CD4-positive, alpha-beta T cell treated with Interleukin-2 at 100 ng/mL for 4 hours (primary cell): ENCODE data around the gene CABP4.

Source experiments
- DNase-seq: peaks from one replicate; pipeline ENCODE4 v3.0.0-alpha.2; 2020; ENCODE audit warnings: low spot score

The CABP4 gene

DNA sequence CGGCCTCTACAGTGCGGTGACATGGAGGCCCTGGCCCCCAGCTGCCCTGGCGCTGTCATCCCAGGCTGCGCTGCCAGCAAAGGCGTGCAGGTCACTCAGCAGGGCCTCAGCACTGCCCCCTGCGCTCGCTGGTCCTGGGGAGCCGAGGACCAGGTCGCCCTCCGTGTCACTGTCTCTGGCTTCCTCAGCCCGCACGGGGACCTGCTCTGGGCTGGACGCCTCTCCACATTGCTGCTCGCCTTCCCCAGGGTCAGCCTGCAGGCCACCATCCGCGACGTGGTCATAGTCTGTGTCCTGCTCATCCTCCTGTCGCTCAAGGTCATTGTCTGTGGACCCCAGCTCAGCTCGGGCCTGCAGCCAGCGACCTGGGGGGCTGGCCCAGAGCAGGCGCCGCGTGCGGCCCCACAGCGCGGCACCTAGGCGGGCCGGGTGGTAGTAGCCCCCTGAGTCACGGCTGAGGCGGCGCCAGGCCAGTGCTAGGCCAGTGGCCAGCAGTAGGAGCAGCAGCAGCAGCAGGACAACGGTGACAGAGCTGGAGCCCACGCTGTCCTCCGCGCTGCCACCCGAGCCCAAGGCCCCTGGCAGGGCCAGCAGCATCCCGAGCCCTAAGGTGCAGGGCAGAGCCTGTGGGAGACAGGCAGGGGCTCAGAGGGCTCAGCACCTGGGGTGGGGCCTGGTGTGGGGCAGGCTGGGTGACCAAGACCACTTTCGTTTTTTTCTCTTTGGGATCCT lies 19.3 kb upstream of the CABP4 start:
- no peak for DNase-seq

- peak; percentile 61 for DNase-seq
Measured at GRCh38 chr11:67436459-67437081, 18.6 kb upstream of the CABP4 start.

DNA sequence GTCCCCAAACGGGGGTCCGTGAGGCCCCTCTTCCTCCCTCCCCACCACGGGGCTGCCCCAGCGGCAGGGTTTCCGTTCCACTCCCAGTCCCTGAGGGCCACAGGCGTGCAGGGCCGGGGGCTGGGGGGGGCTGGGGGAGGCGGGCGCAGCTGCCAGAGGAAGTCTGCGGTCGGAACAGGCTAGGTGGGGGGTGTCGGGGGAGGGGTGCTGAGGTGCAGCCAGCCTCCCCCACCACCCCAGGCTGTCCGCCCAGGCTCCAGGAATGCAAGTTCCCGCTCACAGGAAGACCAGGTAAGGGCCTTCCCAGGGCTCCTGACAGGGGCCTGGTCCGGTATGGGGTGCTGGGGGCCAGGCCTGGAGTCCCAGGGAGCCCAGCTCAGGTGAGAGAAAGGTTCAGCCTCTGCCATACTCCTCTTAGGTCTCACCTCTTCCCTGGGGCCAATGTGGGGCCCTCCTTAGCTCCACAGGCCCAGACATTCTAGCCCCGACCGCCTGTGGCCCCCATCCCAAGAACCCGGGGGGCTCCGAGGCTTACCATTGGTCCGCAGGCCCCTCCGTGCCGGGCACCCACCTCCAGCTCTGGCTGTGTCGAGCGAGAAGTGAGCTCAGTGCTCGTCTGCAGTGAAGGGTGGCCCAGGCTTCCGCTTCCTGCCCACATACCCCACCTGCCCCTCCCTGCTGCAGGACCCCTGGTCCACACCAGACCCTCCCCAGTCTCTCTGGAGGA lies 17.9 kb upstream of the CABP4 start, which contains the start of gene PTPRCAP:
Gene PTPRCAP, minus strand, starts transcription at position 601 of the 727 bp plus-strand sequence. Its CDS starts 63 bp downstream, at position 538.
- DNase-seq: peak; percentile 65

GRCh38 chr11:67437809-67438157 lies 17.4 kb upstream of the CABP4 start:
- no peak for DNase-seq

GRCh38 chr11:67438158-67438902 lies 16.8 kb upstream of the CABP4 start:
- peak; percentile 75 for DNase-seq

GRCh38 chr11:67439321-67440228 lies 15.6 kb upstream of the CABP4 start:
- DNase-seq: no peak

DNA sequence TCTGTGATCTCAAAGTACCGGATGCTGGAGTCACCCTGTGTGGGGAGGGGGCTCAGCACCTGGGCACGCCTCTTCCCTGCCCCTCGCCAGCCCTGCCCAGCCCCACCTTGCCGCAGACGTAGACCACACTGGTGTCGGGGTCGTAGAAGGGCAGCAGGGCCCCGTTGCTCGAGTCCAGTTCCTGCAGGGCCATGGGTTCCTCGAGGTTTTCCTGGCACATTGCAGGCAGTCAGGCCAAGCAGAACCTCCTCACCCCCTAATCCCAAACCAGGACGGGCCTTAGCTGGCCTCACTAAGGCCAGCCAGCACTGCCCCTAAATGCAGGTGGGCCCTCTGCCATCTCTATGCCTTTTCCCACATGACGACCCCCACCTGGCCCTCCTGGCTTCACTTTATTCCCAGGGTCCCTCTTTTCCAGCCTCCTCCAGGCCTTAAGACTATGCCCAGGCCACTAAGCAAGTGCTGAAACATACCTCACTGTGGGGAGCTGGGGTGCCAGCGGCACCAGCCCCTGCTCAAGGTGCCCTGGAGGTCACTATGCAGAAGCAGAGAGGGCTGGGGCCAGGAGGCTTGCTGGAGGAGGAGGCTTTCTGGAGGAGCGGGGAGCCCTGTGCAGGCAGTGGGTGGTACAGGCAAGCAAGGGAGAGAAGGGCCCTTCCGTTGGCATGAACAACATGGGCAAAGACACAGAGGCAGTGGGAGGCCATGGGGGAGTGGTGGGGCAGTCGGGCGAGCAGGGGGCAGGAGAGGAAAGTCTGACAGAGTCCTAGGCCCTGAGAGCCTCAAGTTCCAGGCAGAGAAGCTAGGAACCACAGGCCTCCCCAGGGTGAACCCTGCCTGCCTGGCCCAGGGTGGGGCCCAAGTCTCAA lies 14.7 kb upstream of the CABP4 start:
- DNase-seq: no peak

GRCh38 chr11:67441098-67441563 lies 14.0 kb upstream of the CABP4 start:
- DNase-seq: no peak

DNA sequence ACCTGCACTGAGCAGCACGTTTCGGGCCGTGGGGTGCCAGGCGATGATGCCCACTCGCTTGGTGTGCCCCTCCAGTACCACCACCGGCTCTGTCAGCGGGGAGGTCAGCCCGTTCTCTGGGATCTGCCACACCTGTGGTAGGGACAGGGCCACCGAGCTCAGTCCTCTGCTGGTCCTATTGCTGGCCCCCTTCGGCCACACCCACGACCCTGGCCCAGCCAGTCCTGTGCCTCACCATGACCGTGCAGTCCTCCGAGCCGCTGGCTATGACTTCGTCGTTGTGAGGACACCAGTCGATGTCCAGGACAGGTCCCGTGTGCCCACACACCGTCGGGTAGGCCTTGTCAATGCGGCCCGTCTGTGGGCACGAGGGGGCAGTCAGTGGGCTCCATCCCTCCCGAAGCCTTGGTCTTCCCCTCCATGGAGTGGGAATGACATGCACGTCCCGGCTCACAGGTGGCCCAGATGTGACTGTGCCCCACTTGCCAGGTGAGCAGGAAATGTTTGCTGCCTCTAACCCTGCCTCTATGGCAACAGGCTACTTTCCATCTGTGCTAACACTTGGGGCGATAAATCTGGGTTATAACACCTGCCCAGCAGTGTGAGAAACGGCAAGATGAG lies 13.3 kb upstream of the CABP4 start:
- no peak for DNase-seq

- no peak for DNase-seq
Measured at GRCh38 chr11:67442504-67443404, 12.4 kb upstream of the CABP4 start.

- DNase-seq: no peak
Measured at GRCh38 chr11:67445515-67445914, 9.6 kb upstream of the CABP4 start.

- no peak for DNase-seq
Measured at GRCh38 chr11:67448220-67448609, 6.9 kb upstream of the CABP4 start.

DNA sequence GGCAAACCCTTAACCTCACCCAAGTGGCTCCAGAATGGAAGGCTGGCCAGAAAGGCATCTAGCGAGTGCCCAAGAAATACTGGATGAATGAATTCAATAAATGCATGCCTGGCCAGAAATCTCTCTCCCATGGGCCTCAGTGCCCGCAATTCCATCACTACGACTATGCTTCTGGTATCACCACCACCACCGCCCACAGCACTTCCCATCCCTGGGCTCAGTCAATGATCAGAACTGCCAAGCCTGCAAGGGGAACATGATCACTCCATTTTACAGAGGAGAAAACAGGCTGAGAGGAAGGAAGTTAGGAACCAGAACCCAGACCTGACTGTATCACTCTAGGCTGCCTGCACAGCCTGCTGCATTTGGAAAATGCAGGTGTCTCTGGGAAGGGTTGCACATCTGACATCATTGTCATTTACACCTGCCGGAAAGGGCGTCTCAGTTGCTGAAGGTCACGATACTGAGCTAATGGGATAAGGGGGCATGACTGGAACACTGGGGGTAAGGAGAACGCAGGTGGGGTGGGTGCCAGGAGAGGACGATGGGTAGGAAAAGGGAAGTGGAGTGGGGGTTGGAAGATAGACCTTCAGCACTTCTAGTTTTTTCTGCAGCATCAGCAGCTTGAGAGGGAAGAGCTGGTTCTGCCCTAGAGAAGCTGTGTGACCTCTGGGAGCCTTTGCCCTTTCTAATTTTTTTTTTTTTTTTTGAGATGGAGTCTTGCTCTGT lies 5.9 kb upstream of the CABP4 start:
- no peak for DNase-seq

DNA sequence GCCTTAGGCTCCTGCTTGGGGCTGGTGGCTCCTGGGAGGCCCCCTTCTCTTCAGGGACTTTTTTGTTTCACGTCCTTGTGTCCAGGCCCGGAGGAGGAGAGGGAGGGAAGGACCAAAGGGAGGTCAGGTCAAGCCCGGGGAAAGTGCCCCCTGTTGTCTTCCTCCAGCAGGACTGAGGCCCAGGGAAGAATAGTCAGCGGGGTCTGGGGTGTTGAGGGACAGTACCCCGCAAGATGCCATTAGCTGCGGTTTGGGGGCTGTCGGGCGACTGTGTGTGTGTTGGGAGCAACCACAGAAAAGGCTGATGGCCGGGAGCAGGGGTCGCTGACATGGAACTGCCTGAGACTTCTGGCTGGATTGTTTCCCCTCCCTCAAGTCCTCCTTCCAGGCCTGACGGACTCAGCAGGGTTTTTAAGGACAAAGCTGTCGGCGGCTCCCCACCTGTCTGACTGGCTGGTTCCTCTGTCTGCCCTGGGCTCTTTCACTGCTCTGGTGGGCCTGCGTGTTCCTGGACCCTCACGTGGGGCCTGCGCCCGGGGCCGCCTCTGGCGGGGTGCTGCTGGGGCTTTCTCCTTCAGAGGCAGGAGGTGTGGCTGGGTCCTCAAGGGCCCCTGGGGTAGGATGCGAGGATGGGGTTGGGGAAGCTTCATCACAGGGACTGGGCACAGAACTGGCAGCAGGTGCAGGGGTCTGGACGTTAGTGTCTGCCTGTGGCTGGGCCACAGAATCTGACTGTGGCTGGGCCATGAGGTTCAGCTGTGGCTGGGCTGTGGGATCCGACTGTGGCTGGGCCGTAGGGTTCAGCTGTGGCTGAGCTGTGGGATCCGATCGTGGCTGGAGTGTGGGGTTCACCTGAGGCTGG lies 4.1 kb upstream of the CABP4 start:
- DNase-seq: no peak

GRCh38 chr11:67451658-67451976 lies 3.5 kb upstream of the CABP4 start:
- no peak for DNase-seq

DNA sequence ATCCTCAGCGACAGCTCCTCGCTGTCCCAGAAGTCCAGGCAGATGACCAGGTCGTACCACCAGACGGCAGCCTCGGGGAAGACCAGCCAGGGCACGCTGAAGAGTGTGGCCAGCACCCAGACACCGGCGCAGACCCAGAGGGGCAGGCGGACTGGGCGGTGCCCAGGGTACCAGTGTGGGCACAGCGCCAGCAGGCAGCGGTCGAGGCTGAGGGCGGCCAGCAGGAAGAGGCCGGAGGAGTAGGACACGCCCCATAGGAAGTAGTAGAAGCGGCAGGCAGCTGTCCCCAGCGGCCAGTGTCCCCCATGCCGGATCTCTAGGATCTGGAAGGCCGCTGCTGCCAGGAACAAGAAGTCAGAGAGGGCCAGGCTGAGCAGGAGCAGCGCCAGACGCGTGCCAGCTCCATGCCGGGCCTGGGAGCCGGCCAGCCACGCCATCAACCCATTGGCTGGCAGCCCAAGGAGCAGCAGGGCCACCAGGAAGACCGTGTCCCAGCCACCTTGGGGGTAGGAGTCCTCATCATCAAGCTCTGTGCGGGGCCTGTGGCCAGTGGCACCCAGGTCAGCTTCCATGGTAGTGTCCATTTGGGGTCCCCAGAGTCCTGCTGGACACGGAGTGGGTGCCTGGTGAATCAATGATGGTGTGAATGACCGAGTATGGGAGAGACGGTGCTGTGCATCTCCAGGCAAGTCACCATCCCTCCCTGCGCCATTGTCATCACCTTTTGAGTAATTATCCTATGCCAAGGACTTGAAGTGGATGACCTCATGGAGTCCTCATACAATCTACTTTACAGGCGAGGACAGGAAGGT lies 2.8 kb upstream of the CABP4 start, which contains the start of gene GPR152:
Gene GPR152, minus strand, starts transcription at position 589 of the 812 bp plus-strand sequence. Its CDS starts 5 bp downstream, at position 584.
- no peak for DNase-seq
